Hepatocyte (in vitro differentiated cells): ENCODE results near the gene GRM4.

Experiments used
- EZH2 ChIP-seq: fragments of 200-600 bp; sonication (generic); IDR thresholded peaks from 2 replicates; pipeline ENCODE4 v1.6.1; 2016; ENCODE audit warnings: antibody characterized with exemption, mild to moderate bottlenecking, borderline replicate concordance
- EZH2phosphoT487 ChIP-seq: fragments of 200-600 bp; sonication (generic); IDR thresholded peaks from one replicate; pipeline ENCODE4 v1.6.1; 2018; ENCODE audit warnings: antibody characterized with exemption, mild to moderate bottlenecking, low read depth, moderate library complexity; ENCODE audit not compliant: unreplicated experiment, severe bottlenecking
- TF ChIP-seq, protein P1 (sequence below): fragments of 200-600 bp; sonication (generic); IDR thresholded peaks from 2 replicates; pipeline ENCODE4 v1.5.1; 2016; ENCODE audit warnings: antibody characterized with exemption, mild to moderate bottlenecking; ENCODE audit not compliant: poor library complexity

DNA sequence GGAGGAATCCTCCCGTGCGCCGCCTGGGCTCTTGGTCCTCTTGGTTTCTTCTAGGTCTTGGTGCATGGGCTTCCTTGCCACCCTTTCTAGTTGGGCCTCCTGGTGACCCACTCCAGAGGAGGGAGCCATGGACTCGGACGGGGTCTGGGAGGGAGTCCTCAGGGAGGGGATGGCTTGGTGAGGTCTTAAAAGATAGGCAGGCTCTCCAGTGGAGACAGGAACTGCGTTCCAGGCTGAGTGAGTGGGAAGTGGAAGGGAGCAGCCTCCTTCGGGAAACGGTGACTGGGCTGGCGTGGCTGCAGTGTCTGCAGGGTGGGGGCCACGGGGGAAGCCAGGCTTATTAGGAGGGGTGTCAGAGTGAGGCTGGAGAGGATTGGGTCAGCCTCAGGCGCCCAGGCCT, 152.8 kb downstream of the GRM4 start:
- TF ChIP-seq, protein P1, sequence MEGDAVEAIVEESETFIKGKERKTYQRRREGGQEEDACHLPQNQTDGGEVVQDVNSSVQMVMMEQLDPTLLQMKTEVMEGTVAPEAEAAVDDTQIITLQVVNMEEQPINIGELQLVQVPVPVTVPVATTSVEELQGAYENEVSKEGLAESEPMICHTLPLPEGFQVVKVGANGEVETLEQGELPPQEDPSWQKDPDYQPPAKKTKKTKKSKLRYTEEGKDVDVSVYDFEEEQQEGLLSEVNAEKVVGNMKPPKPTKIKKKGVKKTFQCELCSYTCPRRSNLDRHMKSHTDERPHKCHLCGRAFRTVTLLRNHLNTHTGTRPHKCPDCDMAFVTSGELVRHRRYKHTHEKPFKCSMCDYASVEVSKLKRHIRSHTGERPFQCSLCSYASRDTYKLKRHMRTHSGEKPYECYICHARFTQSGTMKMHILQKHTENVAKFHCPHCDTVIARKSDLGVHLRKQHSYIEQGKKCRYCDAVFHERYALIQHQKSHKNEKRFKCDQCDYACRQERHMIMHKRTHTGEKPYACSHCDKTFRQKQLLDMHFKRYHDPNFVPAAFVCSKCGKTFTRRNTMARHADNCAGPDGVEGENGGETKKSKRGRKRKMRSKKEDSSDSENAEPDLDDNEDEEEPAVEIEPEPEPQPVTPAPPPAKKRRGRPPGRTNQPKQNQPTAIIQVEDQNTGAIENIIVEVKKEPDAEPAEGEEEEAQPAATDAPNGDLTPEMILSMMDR: no peak
- no peak for TF ChIP-seq EZH2phosphoT487
- TF ChIP-seq EZH2: no peak
